GM12875 (cell line): Measurements from ENCODE around the gene RAPGEF5.

Experiments used
- H3K4me3 ChIP-seq: one replicate; pipeline ENCODE4 v1.5.1; 2011; ENCODE audit warnings: low read depth, low read length, control low read depth
- CTCF ChIP-seq: IDR thresholded peaks from 2 replicates; pipeline ENCODE4 v1.5.1; 2011; ENCODE audit warnings: low read depth, mild to moderate bottlenecking, control low read depth, inconsistent platforms, low read length, moderate library complexity, borderline replicate concordance; ENCODE audit not compliant: insufficient read depth

Gene RAPGEF5

GRCh38 chr7:22230238-22230637, 126.7 kb downstream of the RAPGEF5 start:
- H3K4me3 ChIP-seq, result no peak overlapping the region
- TF ChIP-seq CTCF, result no peak

- H3K4me3 ChIP-seq, result no peak overlapping the region
- no peak for TF ChIP-seq CTCF
Observed at GRCh38 chr7:22229148-22229547, 127.8 kb downstream of the RAPGEF5 start.

- TF ChIP-seq CTCF, result no peak
- no peak overlapping the region for H3K4me3 ChIP-seq
Observed at GRCh38 chr7:22223807-22224206, 133.1 kb downstream of the RAPGEF5 start.

- no peak overlapping the region for H3K4me3 ChIP-seq
- TF ChIP-seq CTCF, result no peak
Observed at GRCh38 chr7:22220941-22221340, 136.0 kb downstream of the RAPGEF5 start.

- no peak for TF ChIP-seq CTCF
- no peak overlapping the region for H3K4me3 ChIP-seq
Observed at GRCh38 chr7:22219739-22220493, 137.0 kb downstream of the RAPGEF5 start.

GRCh38 chr7:22219036-22219435, 137.9 kb downstream of the RAPGEF5 start:
- H3K4me3 ChIP-seq, result no peak overlapping the region
- no peak for TF ChIP-seq CTCF

- H3K4me3 ChIP-seq, result no peak overlapping the region
- TF ChIP-seq CTCF, result no peak
Observed at GRCh38 chr7:22216832-22217475, 140.0 kb downstream of the RAPGEF5 start.
